Smooth muscle cell (in vitro differentiated cells): ENCODE data around the gene WDR83. TPM values are rescaled to one million over a fixed set of nuclear protein-coding genes. Genes with fewer than 3 reads are reported as not detected.
"Not testable (repeated sequence)": the region's sequence is repeated elsewhere in the genome, so short reads cannot be mapped to it uniquely, and the experiment has no call there.

Source experiments
- DNase-seq: peaks from one replicate; lab custom pipeline; 2025; ENCODE audit not compliant: unreplicated experiment; lab: John Stamatoyannopoulos, UW
- H2AFZ ChIP-seq: fragments of 200-600 bp; sonication (generic); 2 replicates; pipeline ENCODE4 v1.6.0; 2016; ENCODE audit warnings: antibody characterized with exemption, low read depth, mild to moderate bottlenecking
- H3F3A ChIP-seq: fragments of 200-600 bp; sonication (generic); 2 replicates; pipeline ENCODE4 v1.6.0; 2017; ENCODE audit warnings: antibody characterized with exemption, low read depth
- H3K27ac ChIP-seq: fragments of 200-600 bp; sonication (generic); 2 replicates; pipeline ENCODE4 v1.5.1; 2016; ENCODE audit warnings: low read depth, mild to moderate bottlenecking
- H3K27me3 ChIP-seq: fragments of 200-600 bp; sonication (generic); 2 replicates; pipeline ENCODE4 v1.6.1; 2016; ENCODE audit warnings: low read depth, mild to moderate bottlenecking
- H3K36me3 ChIP-seq: fragments of 200-600 bp; sonication (generic); 2 replicates; pipeline ENCODE4 v1.5.1; 2016; ENCODE audit warnings: low read depth
- H3K4me1 ChIP-seq: fragments of 200-600 bp; sonication (generic); 2 replicates; pipeline ENCODE4 v1.5.1; 2016; ENCODE audit warnings: low read depth
- H3K4me2 ChIP-seq: fragments of 200-600 bp; sonication (generic); 2 replicates; pipeline ENCODE4 v1.6.0; 2016; ENCODE audit warnings: mild to moderate bottlenecking
- H3K4me3 ChIP-seq: fragments of 200-600 bp; sonication (generic); 2 replicates; pipeline ENCODE4 v1.5.1; 2016; ENCODE audit warnings: mild to moderate bottlenecking
- H3K79me2 ChIP-seq: fragments of 200-600 bp; sonication (generic); 2 replicates; pipeline ENCODE4 v1.6.0; 2016; ENCODE audit warnings: low read depth, mild to moderate bottlenecking
- H3K9ac ChIP-seq: fragments of 200-600 bp; sonication (generic); 2 replicates; pipeline ENCODE4 v1.6.0; 2016; ENCODE audit warnings: low read depth
- H3K9me3 ChIP-seq: fragments of 200-600 bp; sonication (generic); replicated peaks from 2 replicates; pipeline ENCODE4 v1.5.1; 2016; ENCODE audit warnings: low read depth
- H4K20me1 ChIP-seq: fragments of 200-600 bp; sonication (generic); 2 replicates; pipeline ENCODE4 v1.6.0; 2016; ENCODE audit warnings: low read depth
- CTCF ChIP-seq: fragments of 200-600 bp; sonication (generic); IDR thresholded peaks from 2 replicates; pipeline ENCODE4 v1.5.1; 2017; ENCODE audit warnings: borderline replicate concordance, mild to moderate bottlenecking, antibody characterized with exemption; ENCODE audit not compliant: insufficient read depth, poor library complexity, severe bottlenecking
- WGBS: methylation state at CpG from one replicate; pipeline ENCODE4 v1.1.7; 2016; ENCODE audit warnings: low lambda C conversion rate; 5-methylcytosine and 5-hydroxymethylcytosine counted together
- polyA plus RNA-seq: library from polyadenylated mRNA; unstranded; fragments of >200 nt; fragmentation: Nextera tagmentation; extraction: Ambion mirVana; gene quantifications from 2 replicates; pipeline ENCODE4 v1.2.1, GENCODE V29; 2016
- total RNA-seq: library from RNA; depleted of rRNA; stranded (reverse); fragments of >200 nt; gene quantifications from 2 replicates; pipeline ENCODE4 v1.2.3, GENCODE V29; 2014

WDR83 gene
- 4.8 and 12.4 TPM in 2 replicates for total RNA-seq
- polyA plus RNA-seq: 21.6 TPM in 2 replicates

DNA sequence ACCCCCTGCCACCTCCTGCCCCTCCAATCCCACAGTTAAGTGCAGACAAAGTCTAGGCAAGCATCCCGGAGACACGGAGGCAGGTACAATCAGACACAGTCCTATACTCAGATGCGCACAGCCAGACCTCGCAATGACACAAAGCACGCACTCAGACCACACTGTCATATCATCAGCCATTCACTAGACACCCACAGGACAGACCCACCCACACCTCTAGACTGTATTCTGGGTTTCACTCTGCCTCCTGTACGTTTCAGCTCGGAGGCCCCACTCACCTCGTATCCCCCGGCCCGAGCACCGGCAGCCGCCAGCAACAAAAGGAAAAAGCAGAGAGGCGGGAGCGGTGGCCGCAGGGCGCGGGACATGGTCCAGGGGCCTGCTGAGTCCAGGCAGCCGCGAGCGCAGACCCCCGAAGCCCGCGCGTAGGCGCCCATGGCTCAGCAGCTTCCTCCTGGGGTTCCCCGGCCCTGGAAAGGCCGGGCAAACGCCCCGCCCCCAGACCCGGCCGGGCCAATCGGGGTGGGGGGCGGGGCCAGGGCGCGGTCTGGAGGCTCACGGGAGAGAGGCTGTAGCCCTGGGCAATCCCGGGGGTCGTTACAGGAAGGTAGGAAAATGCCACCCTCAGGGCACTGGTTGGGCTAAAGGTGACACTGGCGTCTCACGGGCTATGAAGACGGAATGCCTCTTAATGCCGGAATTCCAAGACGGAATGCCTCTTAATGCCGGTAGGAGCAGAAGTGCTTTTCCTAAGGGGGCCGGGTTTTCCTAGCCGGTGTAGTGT lies at the start of gene WDR83, which contains the start of gene MAN2B1:
TSS of gene WDR83 (plus strand) at position 543 of the 784 bp plus-strand sequence. CDS start 2,984 bp downstream, outside the sequence.
TSS of gene MAN2B1 (minus strand) at position 478 of the 784 bp plus-strand sequence. CDS start at position 437, 41 bp downstream.
- Histone ChIP-seq H3F3A (no peaks in the 10 kb centered on the region), H3K79me2 (peaks cover 30% of the 10 kb centered on the region), H3K9me3 (no peaks in the 10 kb centered on the region), H3K4me3 (peak within 1 kb of the TSS; percentile 90), H3K4me1 (peaks cover 13% of the 10 kb centered on the region), H3K9ac (peak within 1 kb of the TSS; percentile 93), H3K27me3 (no peaks in the 10 kb centered on the region), H3K36me3 (no peaks in the 10 kb centered on the region), H2AFZ (peak within 1 kb of the TSS; percentile 71), H3K4me2 (peak within 1 kb of the TSS; percentile 99), H3K27ac (peak within 1 kb of the TSS; percentile 83), H4K20me1 (no peaks in the 10 kb centered on the region)
- DNase-seq: peak; percentile 54
- 4% methylated on average over 45 of the region's 46 CpGs for WGBS
- TF ChIP-seq CTCF: no peak

GRCh38 chr19:12617646-12618045 lies 49.0 kb upstream of the WDR83 start:
- peaks cover 77% of the 10 kb centered on the region for H4K20me1 ChIP-seq
- H3K36me3 ChIP-seq: no peaks in the 10 kb centered on the region
- no peak overlapping the region for H2AFZ ChIP-seq
- DNase-seq: no peak
- no peak overlapping the region for H3K4me2 ChIP-seq
- no peak for TF ChIP-seq CTCF
- H3K9ac ChIP-seq: no peak overlapping the region
- H3F3A ChIP-seq: no peaks in the 10 kb centered on the region
- H3K27me3 ChIP-seq: no peaks in the 10 kb centered on the region
- no peak overlapping the region for H3K27ac ChIP-seq
- H3K9me3 ChIP-seq: no peaks in the 10 kb centered on the region
- no peaks in the 10 kb centered on the region for H3K4me1 ChIP-seq
- no peak overlapping the region for H3K4me3 ChIP-seq
- 86% methylated on average over 4 of the region's 4 CpGs for WGBS
- H3K79me2 ChIP-seq: peaks cover 93% of the 10 kb centered on the region

GRCh38 chr19:12621253-12622024 lies 45.2 kb upstream of the WDR83 start:
- H3K9ac ChIP-seq, H3K4me3 ChIP-seq, H3K4me1 ChIP-seq, H3F3A ChIP-seq, H3K4me2 ChIP-seq, H2AFZ ChIP-seq, H3K27ac ChIP-seq, H3K27me3 ChIP-seq, DNase-seq: not testable (repeated sequence)
- H3K79me2 ChIP-seq: peaks cover 75% of the 10 kb centered on the region
- H3K9me3 ChIP-seq: peaks cover 14% of the 10 kb centered on the region
- peaks cover 54% of the 10 kb centered on the region for H4K20me1 ChIP-seq
- WGBS: 99% methylated on average over 8 of the region's 26 CpGs
- peaks cover 27% of the 10 kb centered on the region for H3K36me3 ChIP-seq

- Histone ChIP-seq H3K27me3 (no peaks in the 10 kb centered on the region), H3K36me3 (peaks cover 46% of the 10 kb centered on the region), H3K79me2 (peaks cover 54% of the 10 kb centered on the region), H3K4me3 (no peak overlapping the region), H3K27ac (no peak overlapping the region), H3K4me2 (no peak overlapping the region), H2AFZ (no peak overlapping the region), H3F3A (peaks cover 9% of the 10 kb centered on the region), H3K9ac (no peak overlapping the region), H3K9me3 (peaks cover 29% of the 10 kb centered on the region), H4K20me1 (peaks cover 33% of the 10 kb centered on the region), H3K4me1 (no peaks in the 10 kb centered on the region)
- no peak for TF ChIP-seq CTCF
- WGBS: 98% methylated on average over 4 of the region's 4 CpGs
- no peak for DNase-seq
These were observed 43.1 kb upstream of the WDR83 start for GRCh38 chr19:12623361-12624031.
